ENCODE results near the gene ZFP42. TPM values are rescaled to one million over a fixed set of nuclear protein-coding genes. Genes with fewer than 3 reads are reported as not detected.

The ZFP42 gene
- total RNA-seq, 3 donors from 2014 or later: not detected

- peaks cover 0 to 5% of the 10 kb centered on the region in 2 donors for H3K27me3 ChIP-seq
- intact Hi-C loops (cut with DNase I; ENCODE audit: low total_unique reads): no loop called here
- peaks cover 7 to 8% of the 10 kb centered on the region in 2 donors for H3K9me3 ChIP-seq
- H3K36me3 ChIP-seq: no peaks in the 10 kb centered on the region
- no peak for DNase-seq (ENCODE audit: low spot score in 2 of 2)
- no peaks in the 10 kb centered on the region for H3K4me1 ChIP-seq
- no peak overlapping the region for H3K27ac ChIP-seq
- no peak overlapping the region for H3K4me3 ChIP-seq
- TF ChIP-seq CTCF (IDR thresholded peaks at IDR 0.05) (no peak), POLR2AphosphoS5 (IDR thresholded peaks at IDR 0.05) (no peak), POLR2A (IDR thresholded peaks at IDR 0.05) (no peak)
Observed at GRCh38 chr4:187999406-187999932, 3.9 kb downstream of the ZFP42 start.

- no peaks in the 10 kb centered on the region for H3K4me1 ChIP-seq
- H3K9me3 ChIP-seq: no peaks in the 10 kb centered on the region
- H3K4me3 ChIP-seq: no peak overlapping the region
- TF ChIP-seq POLR2AphosphoS5 (IDR thresholded peaks at IDR 0.05) (no peak), CTCF (IDR thresholded peaks at IDR 0.05) (no peak), POLR2A (IDR thresholded peaks at IDR 0.05) (no peak)
- no peaks in the 10 kb centered on the region for H3K36me3 ChIP-seq
- no peak overlapping the region for H3K27ac ChIP-seq
- intact Hi-C loops (cut with DNase I; ENCODE audit: low total_unique reads): no loop called here
- no peaks in the 10 kb centered on the region for H3K27me3 ChIP-seq
- DNase-seq (ENCODE audit: low spot score in 2 of 2): no peak
Observed at GRCh38 chr4:188002323-188002722, 6.8 kb downstream of the ZFP42 start.

- intact Hi-C loops (cut with DNase I; ENCODE audit: low total_unique reads): no loop called here
- no peak overlapping the region for H3K27ac ChIP-seq
- H3K4me1 ChIP-seq: no peaks in the 10 kb centered on the region
- TF ChIP-seq CTCF (IDR thresholded peaks at IDR 0.05): no peak
- no peak for TF ChIP-seq POLR2AphosphoS5 (IDR thresholded peaks at IDR 0.05)
- no peak for TF ChIP-seq POLR2A (IDR thresholded peaks at IDR 0.05)
- no peak for DNase-seq (ENCODE audit: low spot score in 2 of 2)
- no peaks in the 10 kb centered on the region for H3K9me3 ChIP-seq
- H3K27me3 ChIP-seq: no peaks in the 10 kb centered on the region
- no peaks in the 10 kb centered on the region for H3K36me3 ChIP-seq
- H3K4me3 ChIP-seq: no peak overlapping the region
Observed at GRCh38 chr4:188002751-188003150, 7.2 kb downstream of the ZFP42 start.

- DNase-seq (ENCODE audit: low spot score in 2 of 2): no peak
- Histone ChIP-seq H3K27me3 (no peaks in the 10 kb centered on the region), H3K4me1 (no peaks in the 10 kb centered on the region), H3K27ac (no peak overlapping the region), H3K36me3 (no peaks in the 10 kb centered on the region), H3K9me3 (no peaks in the 10 kb centered on the region), H3K4me3 (no peak overlapping the region)
- intact Hi-C loops (cut with DNase I; ENCODE audit: low total_unique reads): no loop called here
- TF ChIP-seq CTCF (IDR thresholded peaks at IDR 0.05) (no peak), POLR2A (IDR thresholded peaks at IDR 0.05) (no peak)
Observed at GRCh38 chr4:188005561-188005960, 10.0 kb downstream of the ZFP42 start.

GRCh38 chr4:188006285-188006848 lies 10.8 kb downstream of the ZFP42 start:
- no peak for TF ChIP-seq POLR2A (IDR thresholded peaks at IDR 0.05)
- no peak for TF ChIP-seq CTCF (IDR thresholded peaks at IDR 0.05)
- TF ChIP-seq POLR2AphosphoS5 (IDR thresholded peaks at IDR 0.05): no peak
- H3K4me3 ChIP-seq: no peak overlapping the region
- H3K27me3 ChIP-seq: no peaks in the 10 kb centered on the region
- no peaks in the 10 kb centered on the region for H3K36me3 ChIP-seq
- intact Hi-C loops (cut with DNase I; ENCODE audit: low total_unique reads): no loop called here
- no peaks in the 10 kb centered on the region for H3K9me3 ChIP-seq
- H3K4me1 ChIP-seq: no peaks in the 10 kb centered on the region
- H3K27ac ChIP-seq: no peak overlapping the region
- no peak for DNase-seq (ENCODE audit: low spot score in 2 of 2)
